A549 (cell line): ENCODE results near the gene ARID1B. TPM values are rescaled to one million over a fixed set of nuclear protein-coding genes. Genes with fewer than 3 reads are reported as not detected.

Experiments
- ATAC-seq, 2 experiments: fragments of 200-7000 bp in 1 of 2; fragments of >200 bp in 1 of 2; cut with Nextera tagmentation in 1 of 2; cut with Tn5 transposase in 1 of 2; 3 replicates each; pipeline versions ENCODE4 v1.8.0 to v1.9.1; 2018 to 2020; ENCODE audit warnings: mild to moderate bottlenecking in 1 of 2, moderate library complexity in 1 of 2
- CTCF ChIA-PET: fragments of 300-600 bp; sonication (Branson Sonifier 250); formaldehyde crosslinking; extraction: SDS; loops from one replicate; lab custom pipeline; 2021; ENCODE audit warnings: antibody characterized with exemption, inconsistent platforms; lab: Yijun Ruan, JAX
- POLR2A ChIA-PET: fragments of 350-600 bp; formaldehyde crosslinking; extraction: SDS; loops from one replicate; lab custom pipeline; 2021; ENCODE audit warnings: antibody characterized with exemption, inconsistent platforms; lab: Yijun Ruan, JAX
- DNase-seq, 2 experiments: peaks; one replicate each; pipeline versions ENCODE4 v3.0.0 to v3.0.0-alpha.2; 2011 to 2016; ENCODE audit warnings: low read depth in 1 of 2, low spot score in 1 of 2
- FAIRE-seq: peaks from 2 replicates; lab custom pipeline; 2011; peaks lifted over from hg19 to GRCh38; lab: Jason Lieb, UNC
- H3K27ac ChIP-seq, 2 experiments: fragments of >200 bp; sonication (Bioruptor Twin); formaldehyde crosslinking; 3 replicates each; pipeline ENCODE4 v1.5.1; 2016 to 2017
- H3K4me1 ChIP-seq: fragments of >200 bp; sonication (Bioruptor Twin); formaldehyde crosslinking; 3 replicates; pipeline ENCODE4 v1.6.1; 2016
- H3K4me2 ChIP-seq: fragments of >200 bp; sonication (Bioruptor Twin); formaldehyde crosslinking; 3 replicates; pipeline ENCODE4 v1.6.1; 2016
- H3K4me3 ChIP-seq: fragments of >200 bp; sonication (Bioruptor Twin); formaldehyde crosslinking; 3 replicates; pipeline ENCODE4 v1.5.1; 2016
- H3K9me3 ChIP-seq: fragments of >200 bp; sonication (Bioruptor Twin); formaldehyde crosslinking; 3 replicates; pipeline ENCODE4 v1.6.1; 2016
- BHLHE40 ChIP-seq: IDR thresholded peaks from 2 replicates; pipeline ENCODE4 v1.6.1; 2012; ENCODE audit warnings: low read depth, low read length, inconsistent platforms
- CHD2 ChIP-seq: fragments of 150-350 bp; IDR thresholded peaks from 2 replicates; pipeline ENCODE4 v1.6.1; 2014; ENCODE audit warnings: low read length; ENCODE audit not compliant: partially characterized antibody
- EHMT2 ChIP-seq: fragments of 200-600 bp; sonication (generic); IDR thresholded peaks from 2 replicates; pipeline ENCODE4 v1.6.1; 2016; ENCODE audit warnings: antibody characterized with exemption, low read depth, mild to moderate bottlenecking, moderate library complexity
- EP300 ChIP-seq, 2 experiments: fragments of >200 bp; sonication (Bioruptor Twin); formaldehyde crosslinking; IDR thresholded peaks; 2 replicates in 1 of 2; 3 replicates in 1 of 2; pipeline ENCODE4 v1.6.1; 2016 to 2017
- HDAC2 ChIP-seq: fragments of 200-600 bp; sonication (generic); IDR thresholded peaks from 2 replicates; pipeline ENCODE4 v1.6.1; 2016
- JUN ChIP-seq, 2 experiments: fragments of >200 bp; sonication (Bioruptor Twin); formaldehyde crosslinking; IDR thresholded peaks; 2 replicates in 1 of 2; 3 replicates in 1 of 2; pipeline ENCODE4 v1.6.1; 2016 to 2017
- KDM1A ChIP-seq: fragments of 200-600 bp; sonication (generic); IDR thresholded peaks from 2 replicates; pipeline ENCODE4 v1.6.1; 2016; ENCODE audit warnings: low read depth, mild to moderate bottlenecking
- MAFK ChIP-seq: fragments of 450-650 bp; IDR thresholded peaks from 2 replicates; pipeline ENCODE4 v1.6.1; 2014; ENCODE audit not compliant: partially characterized antibody
- MAZ ChIP-seq: fragments of 150-350 bp; IDR thresholded peaks from 2 replicates; pipeline ENCODE4 v1.6.1; 2014; ENCODE audit warnings: antibody characterized with exemption, low read depth, low read length, borderline replicate concordance
- NFE2L2 ChIP-seq: fragments of 150-350 bp; conservative IDR thresholded peaks from 2 replicates; pipeline ENCODE4 v1.6.1; 2014; ENCODE audit warnings: low read length
- NPAS2 ChIP-seq: fragments of 250-450 bp; sonication (Bioruptor Pico); IDR thresholded peaks from 2 replicates; pipeline ENCODE4 v1.8.0; 2022; ENCODE audit warnings: mild to moderate bottlenecking, moderate library complexity, borderline replicate concordance
- POLR2A ChIP-seq: IDR thresholded peaks from 2 replicates; pipeline ENCODE4 v1.6.1; 2012; ENCODE audit warnings: mild to moderate bottlenecking, low read length
- RAD21 ChIP-seq, 2 experiments: fragments of >200 bp in 1 of 2; sonication (Bioruptor Twin) in 1 of 2; formaldehyde crosslinking in 1 of 2; IDR thresholded peaks in 1 of 2; conservative IDR thresholded peaks in 1 of 2; 2 replicates in 1 of 2; 3 replicates in 1 of 2; pipeline ENCODE4 v1.6.1; 2012 to 2018; ENCODE audit warnings: inconsistent platforms in 1 of 2
- RCOR1 ChIP-seq: fragments of 150-350 bp; IDR thresholded peaks from 2 replicates; pipeline ENCODE4 v1.6.1; 2014; ENCODE audit warnings: antibody characterized with exemption, low read length, low read depth
- RFX5 ChIP-seq: fragments of 450-650 bp; IDR thresholded peaks from 2 replicates; pipeline ENCODE4 v1.7.1; 2014; ENCODE audit warnings: antibody characterized with exemption, mild to moderate bottlenecking, moderate library complexity
- RNF2 ChIP-seq: fragments of 200-600 bp; sonication (generic); IDR thresholded peaks from 2 replicates; pipeline ENCODE4 v1.6.1; 2016; ENCODE audit warnings: low read depth, mild to moderate bottlenecking, antibody characterized with exemption, moderate library complexity, borderline replicate concordance
- SMC3 ChIP-seq: fragments of >200 bp; sonication (Bioruptor Twin); formaldehyde crosslinking; IDR thresholded peaks from 3 replicates; pipeline ENCODE4 v1.6.1; 2018; ENCODE audit warnings: inconsistent platforms
- TP53 ChIP-seq: fragments of 250-450 bp; sonication (Bioruptor Pico); IDR thresholded peaks from 2 replicates; pipeline ENCODE4 v1.5.0; 2021; ENCODE audit warnings: mild to moderate bottlenecking, moderate library complexity
- ZC3H11A ChIP-seq: fragments of 450-650 bp; IDR thresholded peaks from 2 replicates; pipeline ENCODE4 v1.6.1; 2014; ENCODE audit warnings: antibody characterized with exemption, mild to moderate bottlenecking
- ZFP36 ChIP-seq: fragments of 450-650 bp; IDR thresholded peaks from 2 replicates; pipeline ENCODE4 v1.6.1; 2014; ENCODE audit warnings: borderline replicate concordance; ENCODE audit not compliant: partially characterized antibody
- WGBS: methylation state at CpG from one replicate; pipeline ENCODE4 v1.1.6; 2017; ENCODE audit errors: missing lambda C conversion rate; 5-methylcytosine and 5-hydroxymethylcytosine counted together
- polyA plus RNA-seq, 4 experiments: library from polyadenylated mRNA; depleted of rRNA in 3 of 4; stranded (reverse); fragments of >200 nt; fragmentation: RNase III in 1 of 4; extraction: RNeasy Plus Mini Kit Qiagen cat#74134 plus additional on column Dnase treatment in 1 of 4; gene quantifications; 2 replicates in 3 of 4; 3 replicates in 1 of 4; pipeline ENCODE4 v1.2.3, GENCODE V29; 2011 to 2017
- TF ChIP-seq, protein P1 (sequence below): fragments of >200 bp; sonication (Bioruptor Twin); formaldehyde crosslinking; IDR thresholded peaks from 2 replicates; pipeline ENCODE4 v1.6.1; 2016
- TF ChIP-seq, protein P2 (sequence below): fragments of >200 bp; sonication (Bioruptor Twin); formaldehyde crosslinking; IDR thresholded peaks from 3 replicates; pipeline ENCODE4 v1.5.1; 2016
- TF ChIP-seq, protein P3 (sequence below): fragments of 150-350 bp; IDR thresholded peaks from 2 replicates; pipeline ENCODE4 v1.6.1; 2014; ENCODE audit warnings: low read depth, mild to moderate bottlenecking, low read length
- TF ChIP-seq, protein P4 (sequence below): fragments of >200 bp; sonication (Bioruptor Twin); formaldehyde crosslinking; IDR thresholded peaks from 3 replicates; pipeline ENCODE4 v1.6.1; 2016
- TF ChIP-seq, protein P5 (sequence below): fragments of 250-450 bp; sonication (Bioruptor Pico); IDR thresholded peaks from 2 replicates; pipeline ENCODE4 v1.5.0; 2020; ENCODE audit warnings: low read depth, mild to moderate bottlenecking, moderate library complexity
- TF ChIP-seq, protein P6 (sequence below): IDR thresholded peaks from 2 replicates; pipeline ENCODE4 v1.6.1; 2012; ENCODE audit warnings: low read depth, borderline replicate concordance
- TF ChIP-seq, protein P7 (sequence below): IDR thresholded peaks from 2 replicates; pipeline ENCODE4 v1.6.1; 2012
- TF ChIP-seq, protein P8 (sequence below): fragments of 450-650 bp; IDR thresholded peaks from 2 replicates; pipeline ENCODE4 v1.6.1; 2014; ENCODE audit warnings: antibody characterized with exemption

The ARID1B gene
- polyA plus RNA-seq, 2 of the 4 experiments (the other 2 are of a cell fraction): 13.5 to 16.3 TPM

DNA sequence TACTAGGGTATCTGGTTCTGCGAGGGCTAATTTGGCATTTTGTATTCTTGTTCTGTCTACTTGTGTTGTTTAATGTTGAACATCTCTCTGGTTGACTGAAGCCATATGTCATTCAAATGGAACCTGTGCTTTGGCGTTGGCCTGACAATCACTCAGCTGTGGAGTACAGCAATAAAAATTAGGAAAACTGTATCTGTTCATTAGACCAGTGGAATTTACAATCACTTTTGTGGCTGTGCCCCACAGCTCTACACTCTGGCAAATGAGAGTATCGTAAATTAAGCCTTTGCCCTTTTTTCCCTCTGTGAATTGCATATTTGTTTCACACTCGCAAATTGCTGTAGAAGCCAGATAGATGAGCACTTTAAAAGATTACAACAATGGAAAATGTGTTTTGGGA is 102.0 kb downstream of the ARID1B start:
- no peak for FAIRE-seq
- DNase-seq: no peak
- 92% methylated on average over 4 of the region's 4 CpGs for WGBS
- Histone ChIP-seq H3K9me3 (no peaks in the 10 kb centered on the region), H3K4me2 (no peak overlapping the region), H3K27ac (no peak overlapping the region), H3K4me3 (no peak overlapping the region), H3K4me1 (no peaks in the 10 kb centered on the region)
- ATAC-seq: no peak
- POLR2A ChIA-PET: no interaction called here
- TF ChIP-seq, protein P1, sequence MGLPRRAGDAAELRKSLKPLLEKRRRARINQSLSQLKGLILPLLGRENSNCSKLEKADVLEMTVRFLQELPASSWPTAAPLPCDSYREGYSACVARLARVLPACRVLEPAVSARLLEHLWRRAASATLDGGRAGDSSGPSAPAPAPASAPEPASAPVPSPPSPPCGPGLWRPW: no peak
- no peak for TF ChIP-seq BHLHE40
- TF ChIP-seq, protein P2, sequence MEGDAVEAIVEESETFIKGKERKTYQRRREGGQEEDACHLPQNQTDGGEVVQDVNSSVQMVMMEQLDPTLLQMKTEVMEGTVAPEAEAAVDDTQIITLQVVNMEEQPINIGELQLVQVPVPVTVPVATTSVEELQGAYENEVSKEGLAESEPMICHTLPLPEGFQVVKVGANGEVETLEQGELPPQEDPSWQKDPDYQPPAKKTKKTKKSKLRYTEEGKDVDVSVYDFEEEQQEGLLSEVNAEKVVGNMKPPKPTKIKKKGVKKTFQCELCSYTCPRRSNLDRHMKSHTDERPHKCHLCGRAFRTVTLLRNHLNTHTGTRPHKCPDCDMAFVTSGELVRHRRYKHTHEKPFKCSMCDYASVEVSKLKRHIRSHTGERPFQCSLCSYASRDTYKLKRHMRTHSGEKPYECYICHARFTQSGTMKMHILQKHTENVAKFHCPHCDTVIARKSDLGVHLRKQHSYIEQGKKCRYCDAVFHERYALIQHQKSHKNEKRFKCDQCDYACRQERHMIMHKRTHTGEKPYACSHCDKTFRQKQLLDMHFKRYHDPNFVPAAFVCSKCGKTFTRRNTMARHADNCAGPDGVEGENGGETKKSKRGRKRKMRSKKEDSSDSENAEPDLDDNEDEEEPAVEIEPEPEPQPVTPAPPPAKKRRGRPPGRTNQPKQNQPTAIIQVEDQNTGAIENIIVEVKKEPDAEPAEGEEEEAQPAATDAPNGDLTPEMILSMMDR: no peak
- TF ChIP-seq RCOR1: no peak
- TF ChIP-seq, protein P3, sequence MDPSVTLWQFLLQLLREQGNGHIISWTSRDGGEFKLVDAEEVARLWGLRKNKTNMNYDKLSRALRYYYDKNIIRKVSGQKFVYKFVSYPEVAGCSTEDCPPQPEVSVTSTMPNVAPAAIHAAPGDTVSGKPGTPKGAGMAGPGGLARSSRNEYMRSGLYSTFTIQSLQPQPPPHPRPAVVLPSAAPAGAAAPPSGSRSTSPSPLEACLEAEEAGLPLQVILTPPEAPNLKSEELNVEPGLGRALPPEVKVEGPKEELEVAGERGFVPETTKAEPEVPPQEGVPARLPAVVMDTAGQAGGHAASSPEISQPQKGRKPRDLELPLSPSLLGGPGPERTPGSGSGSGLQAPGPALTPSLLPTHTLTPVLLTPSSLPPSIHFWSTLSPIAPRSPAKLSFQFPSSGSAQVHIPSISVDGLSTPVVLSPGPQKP: no peak
- no peak for TF ChIP-seq HDAC2
- no peak for TF ChIP-seq RNF2
- no peak for TF ChIP-seq POLR2A
- no peak for TF ChIP-seq TP53
- CTCF ChIA-PET: interaction anchor here (1.5 kb wide), 1 partner anchor 12 kb away, joined by 3 read pairs; no protein-coding TSS in a partner anchor

DNA sequence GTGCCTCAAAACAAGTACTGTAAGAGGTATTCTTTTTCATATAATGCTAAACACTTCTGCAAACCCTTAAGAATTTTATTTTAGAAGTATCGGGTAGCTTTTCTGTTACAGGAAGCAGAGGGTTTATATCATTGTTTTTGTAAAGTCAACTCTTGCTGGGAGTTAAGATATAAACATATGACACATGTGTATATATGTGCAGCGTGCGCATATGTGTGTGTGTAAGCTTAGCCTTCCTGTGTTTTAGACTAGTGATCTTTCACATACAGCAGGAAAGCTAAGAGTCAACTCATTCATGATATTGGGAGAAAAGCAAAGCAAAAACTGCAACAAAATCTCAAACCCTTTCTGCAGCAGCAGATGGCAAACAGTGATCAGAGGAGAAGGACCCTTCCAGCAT is 102.4 kb downstream of the ARID1B start:
- ATAC-seq (no peak), DNase-seq (no peak), FAIRE-seq (no peak)
- POLR2A ChIA-PET: no interaction called here
- CTCF ChIA-PET: no interaction called here
- no peak overlapping the region for H3K27ac ChIP-seq
- WGBS: 89% methylated on average over 3 of the region's 3 CpGs
- no peak overlapping the region for H3K4me2 ChIP-seq
- TF ChIP-seq, protein P4, sequence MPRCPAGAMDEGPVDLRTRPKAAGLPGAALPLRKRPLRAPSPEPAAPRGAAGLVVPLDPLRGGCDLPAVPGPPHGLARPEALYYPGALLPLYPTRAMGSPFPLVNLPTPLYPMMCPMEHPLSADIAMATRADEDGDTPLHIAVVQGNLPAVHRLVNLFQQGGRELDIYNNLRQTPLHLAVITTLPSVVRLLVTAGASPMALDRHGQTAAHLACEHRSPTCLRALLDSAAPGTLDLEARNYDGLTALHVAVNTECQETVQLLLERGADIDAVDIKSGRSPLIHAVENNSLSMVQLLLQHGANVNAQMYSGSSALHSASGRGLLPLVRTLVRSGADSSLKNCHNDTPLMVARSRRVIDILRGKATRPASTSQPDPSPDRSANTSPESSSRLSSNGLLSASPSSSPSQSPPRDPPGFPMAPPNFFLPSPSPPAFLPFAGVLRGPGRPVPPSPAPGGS: no peak
- H3K4me3 ChIP-seq: no peak overlapping the region
- H3K9me3 ChIP-seq: no peaks in the 10 kb centered on the region
- no peaks in the 10 kb centered on the region for H3K4me1 ChIP-seq

DNA sequence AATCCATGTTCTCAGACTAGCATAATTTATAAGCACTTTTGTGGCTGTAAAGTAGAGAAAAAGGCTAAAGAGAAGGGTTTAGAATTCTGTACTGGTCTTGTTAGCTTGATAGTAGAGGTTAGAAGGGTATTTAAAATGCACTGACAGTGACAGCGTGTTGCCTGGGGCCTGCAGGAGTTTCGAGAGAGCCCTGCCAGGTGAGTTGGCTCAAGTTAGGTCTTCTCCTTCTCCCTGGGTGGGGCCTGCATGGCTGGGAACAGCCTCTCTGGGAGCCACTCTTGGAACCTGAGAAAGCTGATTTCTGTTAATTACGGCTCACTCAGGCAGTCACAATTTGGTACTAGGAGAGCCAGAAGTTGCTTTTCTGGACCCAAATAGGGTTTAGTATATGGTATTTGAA is 103.7 kb downstream of the ARID1B start:
- no peak overlapping the region for H3K4me3 ChIP-seq
- no peak for FAIRE-seq
- no peak overlapping the region for H3K4me2 ChIP-seq
- CTCF ChIA-PET: no interaction called here
- 92% methylated on average over 3 of the region's 3 CpGs for WGBS
- POLR2A ChIA-PET: no interaction called here
- H3K27ac ChIP-seq: no peak overlapping the region
- ATAC-seq: no peak
- no peaks in the 10 kb centered on the region for H3K4me1 ChIP-seq
- DNase-seq: no peak
- no peaks in the 10 kb centered on the region for H3K9me3 ChIP-seq
- TF ChIP-seq EP300 (IDR thresholded peaks at IDR 0.05) (no peak), ZC3H11A (no peak), MAFK (no peak), RAD21 (conservative IDR thresholded peaks at IDR 0.05 in 1 of 2, IDR thresholded peaks at IDR 0.05 in 1 of 2) (no peak), EHMT2 (no peak), ZFP36 (no peak), SMC3 (no peak), NPAS2 (CRISPR knock-in tag) (no peak), MAZ (no peak), RFX5 (no peak), NFE2L2 (no peak), JUN (IDR thresholded peaks at IDR 0.05) (no peak), KDM1A (no peak), RCOR1 (no peak), CHD2 (no peak)
- TF ChIP-seq, protein P5, sequence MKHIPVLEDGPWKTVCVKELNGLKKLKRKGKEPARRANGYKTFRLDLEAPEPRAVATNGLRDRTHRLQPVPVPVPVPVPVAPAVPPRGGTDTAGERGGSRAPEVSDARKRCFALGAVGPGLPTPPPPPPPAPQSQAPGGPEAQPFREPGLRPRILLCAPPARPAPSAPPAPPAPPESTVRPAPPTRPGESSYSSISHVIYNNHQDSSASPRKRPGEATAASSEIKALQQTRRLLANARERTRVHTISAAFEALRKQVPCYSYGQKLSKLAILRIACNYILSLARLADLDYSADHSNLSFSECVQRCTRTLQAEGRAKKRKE (CRISPR knock-in tag): no peak
- TF ChIP-seq, protein P6, sequence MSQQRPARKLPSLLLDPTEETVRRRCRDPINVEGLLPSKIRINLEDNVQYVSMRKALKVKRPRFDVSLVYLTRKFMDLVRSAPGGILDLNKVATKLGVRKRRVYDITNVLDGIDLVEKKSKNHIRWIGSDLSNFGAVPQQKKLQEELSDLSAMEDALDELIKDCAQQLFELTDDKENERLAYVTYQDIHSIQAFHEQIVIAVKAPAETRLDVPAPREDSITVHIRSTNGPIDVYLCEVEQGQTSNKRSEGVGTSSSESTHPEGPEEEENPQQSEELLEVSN: no peak
- TF ChIP-seq, protein P7, sequence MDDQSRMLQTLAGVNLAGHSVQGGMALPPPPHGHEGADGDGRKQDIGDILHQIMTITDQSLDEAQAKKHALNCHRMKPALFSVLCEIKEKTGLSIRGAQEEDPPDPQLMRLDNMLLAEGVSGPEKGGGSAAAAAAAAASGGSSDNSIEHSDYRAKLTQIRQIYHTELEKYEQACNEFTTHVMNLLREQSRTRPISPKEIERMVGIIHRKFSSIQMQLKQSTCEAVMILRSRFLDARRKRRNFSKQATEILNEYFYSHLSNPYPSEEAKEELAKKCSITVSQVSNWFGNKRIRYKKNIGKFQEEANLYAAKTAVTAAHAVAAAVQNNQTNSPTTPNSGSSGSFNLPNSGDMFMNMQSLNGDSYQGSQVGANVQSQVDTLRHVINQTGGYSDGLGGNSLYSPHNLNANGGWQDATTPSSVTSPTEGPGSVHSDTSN: no peak
- TF ChIP-seq, protein P8, sequence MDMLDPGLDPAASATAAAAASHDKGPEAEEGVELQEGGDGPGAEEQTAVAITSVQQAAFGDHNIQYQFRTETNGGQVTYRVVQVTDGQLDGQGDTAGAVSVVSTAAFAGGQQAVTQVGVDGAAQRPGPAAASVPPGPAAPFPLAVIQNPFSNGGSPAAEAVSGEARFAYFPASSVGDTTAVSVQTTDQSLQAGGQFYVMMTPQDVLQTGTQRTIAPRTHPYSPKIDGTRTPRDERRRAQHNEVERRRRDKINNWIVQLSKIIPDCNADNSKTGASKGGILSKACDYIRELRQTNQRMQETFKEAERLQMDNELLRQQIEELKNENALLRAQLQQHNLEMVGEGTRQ: no peak
